Smooth muscle cell of the brain vasculature (primary cell): ENCODE data around the gene TOPBP1.

ENCODE experiments used
- DNase-seq: peaks from one replicate; pipeline ENCODE4 v3.0.0-alpha.2; 2012; ENCODE audit warnings: low read depth, low spot score

Gene TOPBP1

GRCh38 chr3:133608388-133608787 is 53.4 kb downstream of the TOPBP1 start:
- no peak for DNase-seq

DNA sequence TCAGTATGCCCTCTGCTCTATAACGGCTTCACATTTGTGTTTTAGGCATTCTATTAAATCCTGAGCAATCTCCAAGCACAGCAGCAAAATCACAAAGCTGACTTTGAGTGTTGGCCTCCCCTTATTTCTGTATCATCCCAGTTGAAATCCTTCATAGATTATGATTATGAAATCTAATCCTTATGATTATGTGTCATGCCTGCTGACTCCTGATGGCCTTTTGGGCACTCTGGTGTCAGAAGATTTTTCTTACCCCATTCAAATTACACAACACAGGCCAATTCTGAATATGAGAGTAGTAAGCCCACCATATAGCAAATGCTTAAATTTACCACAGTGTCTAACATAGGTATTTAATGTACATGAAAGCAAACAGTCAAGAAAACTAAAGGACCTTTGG is 53.9 kb downstream of the TOPBP1 start:
- no peak for DNase-seq

DNA sequence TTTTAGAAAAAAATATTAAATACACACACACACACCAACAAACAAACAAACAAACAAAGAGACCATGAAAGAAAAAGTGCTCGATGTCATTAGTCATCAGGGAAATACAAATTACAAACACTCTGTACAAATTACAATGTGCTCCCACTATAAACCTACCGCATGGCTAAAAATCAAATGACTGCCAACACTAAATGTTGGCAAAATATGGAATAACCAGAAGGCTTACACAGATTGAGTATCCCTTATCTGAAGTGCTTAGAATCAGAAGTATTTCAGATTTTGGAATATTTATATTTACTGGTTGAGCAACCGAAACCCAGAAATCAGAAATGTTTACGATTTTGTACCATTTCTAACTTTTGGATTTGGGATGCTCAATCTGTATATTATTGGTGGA is 54.8 kb downstream of the TOPBP1 start:
- no peak for DNase-seq

- DNase-seq, result no peak
Observed at GRCh38 chr3:133606342-133606741, 55.4 kb downstream of the TOPBP1 start.

DNA sequence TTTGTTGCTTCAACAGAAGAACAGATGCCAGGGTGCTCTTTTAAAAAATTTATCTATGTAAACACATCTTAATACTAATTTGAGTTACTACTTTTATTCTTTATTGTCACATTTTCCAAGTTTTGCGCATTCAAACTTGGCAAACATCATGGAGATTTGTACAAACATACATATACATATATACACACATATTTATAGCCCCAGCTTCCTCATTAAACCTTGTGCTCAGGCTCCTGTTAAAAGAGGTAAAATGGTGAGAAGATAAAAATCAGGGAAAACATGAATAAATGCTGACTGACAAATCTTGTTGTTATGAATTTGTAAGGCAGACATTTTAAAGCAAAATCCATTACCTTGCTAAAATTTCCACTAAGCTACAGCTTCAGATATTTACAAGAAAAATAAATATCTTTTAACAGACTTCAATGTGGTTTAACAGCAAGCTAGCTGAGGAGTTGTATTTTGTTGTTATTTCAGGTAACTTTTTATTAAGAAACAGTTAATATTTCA is 61.1 kb downstream of the TOPBP1 start:
- DNase-seq, result no peak

GRCh38 chr3:133599280-133599679 is 62.5 kb downstream of the TOPBP1 start:
- DNase-seq, result no peak

DNA sequence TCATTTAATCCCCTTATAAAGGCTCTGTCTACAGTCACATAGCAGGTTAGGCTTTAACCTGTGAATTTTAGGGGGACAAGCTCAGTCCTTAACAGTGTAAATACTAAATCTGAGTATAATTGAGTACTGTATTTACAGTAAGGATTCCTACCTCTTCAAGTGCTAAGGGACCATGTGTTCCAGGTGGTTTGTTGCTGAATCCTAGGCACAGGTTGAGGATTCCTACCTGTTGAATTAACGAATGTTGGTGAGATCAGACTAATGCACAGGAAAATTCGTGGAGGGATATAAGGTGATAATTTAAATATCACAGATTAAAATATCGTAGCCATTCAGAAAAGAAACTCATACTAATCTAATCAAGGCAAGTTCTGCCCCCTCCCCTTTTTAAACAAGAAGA is 63.3 kb downstream of the TOPBP1 start:
- no peak for DNase-seq

DNA sequence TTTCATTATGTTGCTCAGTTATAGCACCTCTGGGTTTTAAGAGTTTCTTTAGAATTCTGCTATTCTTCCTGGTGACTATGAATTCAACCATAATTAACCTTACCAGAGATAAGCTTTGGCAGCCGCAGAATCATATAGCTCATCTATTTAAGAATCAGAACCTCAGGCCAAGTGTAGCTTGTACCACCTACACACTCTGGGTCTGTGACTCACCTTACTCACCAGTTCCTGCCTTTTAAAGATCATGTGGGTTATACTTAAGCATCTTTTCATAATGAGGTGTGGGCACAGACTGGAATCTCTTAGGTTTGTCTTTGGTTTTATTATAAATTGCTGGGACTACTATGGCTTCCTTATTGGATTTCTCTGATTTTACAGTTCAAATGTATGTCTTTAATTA is 66.4 kb downstream of the TOPBP1 start:
- no peak for DNase-seq

- no peak for DNase-seq
Observed at GRCh38 chr3:133593243-133593642, 68.5 kb downstream of the TOPBP1 start.

DNA sequence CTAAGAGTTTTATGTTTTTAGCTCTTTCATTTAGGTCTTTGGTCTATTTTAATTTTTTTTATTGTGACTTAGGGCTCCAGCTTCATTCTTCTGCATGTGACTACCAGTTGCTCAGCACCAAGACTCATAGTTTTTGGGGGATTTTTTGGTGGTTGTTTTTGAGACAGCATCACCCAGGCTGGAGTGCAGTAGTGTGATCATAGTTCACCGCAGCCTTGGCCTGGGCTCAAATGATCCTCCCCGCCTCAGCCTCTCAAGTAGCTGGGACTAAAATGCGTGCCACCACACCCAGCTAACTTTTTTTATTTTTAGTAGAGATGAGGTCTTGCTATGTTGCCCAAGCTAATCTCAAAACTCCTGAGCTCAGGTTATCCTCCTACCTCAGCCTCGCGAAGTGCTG is 68.9 kb downstream of the TOPBP1 start:
- DNase-seq, result no peak

DNA sequence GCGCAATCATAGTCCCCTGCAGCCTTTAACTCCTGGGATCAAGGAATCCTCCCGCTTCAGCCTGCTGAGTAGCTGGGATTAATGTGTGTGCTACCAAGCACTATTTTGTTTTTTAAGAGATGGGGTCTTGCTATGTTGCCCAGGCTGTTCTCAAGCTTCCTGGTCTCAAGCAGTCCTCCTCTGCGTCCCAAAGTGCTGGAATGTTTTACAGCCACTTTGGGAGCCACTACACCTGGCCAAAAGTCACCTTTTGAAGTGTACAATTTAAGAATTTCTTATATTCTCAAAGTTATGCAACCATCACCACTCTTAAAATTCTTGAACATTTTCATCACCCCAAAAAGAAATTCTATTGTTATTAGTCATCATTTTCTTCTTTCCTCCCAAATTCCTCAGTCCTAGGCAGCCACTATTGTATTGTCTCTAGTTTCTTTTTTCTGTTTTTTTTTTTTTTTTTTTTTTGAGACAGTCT is 70.4 kb downstream of the TOPBP1 start:
- no peak for DNase-seq

DNA sequence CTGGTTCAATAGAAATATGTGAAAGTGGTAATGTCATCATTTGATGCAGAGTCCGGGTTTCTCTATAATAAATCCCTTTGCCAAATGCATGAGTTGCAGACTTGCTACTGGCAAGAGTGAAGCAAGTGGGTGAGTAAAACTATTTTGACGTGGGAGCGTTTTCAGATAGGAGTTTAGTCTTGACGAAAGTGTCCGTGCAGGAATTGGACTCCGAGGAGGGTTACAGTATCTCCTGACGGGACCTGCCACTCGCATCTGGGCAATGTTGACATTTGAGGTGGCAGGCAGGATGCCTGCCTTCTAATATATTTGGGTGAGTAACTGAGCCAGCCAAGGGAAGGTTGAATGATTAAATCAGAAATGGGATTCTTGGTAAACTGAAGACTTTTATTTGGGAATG is 72.2 kb downstream of the TOPBP1 start:
- DNase-seq, result no peak

GRCh38 chr3:133588784-133589465 is 72.8 kb downstream of the TOPBP1 start:
- DNase-seq, result no peak

- no peak for DNase-seq
Observed at GRCh38 chr3:133588035-133588434, 73.7 kb downstream of the TOPBP1 start.

- DNase-seq, result no peak
Observed at GRCh38 chr3:133583396-133583795, 78.3 kb downstream of the TOPBP1 start.

DNA sequence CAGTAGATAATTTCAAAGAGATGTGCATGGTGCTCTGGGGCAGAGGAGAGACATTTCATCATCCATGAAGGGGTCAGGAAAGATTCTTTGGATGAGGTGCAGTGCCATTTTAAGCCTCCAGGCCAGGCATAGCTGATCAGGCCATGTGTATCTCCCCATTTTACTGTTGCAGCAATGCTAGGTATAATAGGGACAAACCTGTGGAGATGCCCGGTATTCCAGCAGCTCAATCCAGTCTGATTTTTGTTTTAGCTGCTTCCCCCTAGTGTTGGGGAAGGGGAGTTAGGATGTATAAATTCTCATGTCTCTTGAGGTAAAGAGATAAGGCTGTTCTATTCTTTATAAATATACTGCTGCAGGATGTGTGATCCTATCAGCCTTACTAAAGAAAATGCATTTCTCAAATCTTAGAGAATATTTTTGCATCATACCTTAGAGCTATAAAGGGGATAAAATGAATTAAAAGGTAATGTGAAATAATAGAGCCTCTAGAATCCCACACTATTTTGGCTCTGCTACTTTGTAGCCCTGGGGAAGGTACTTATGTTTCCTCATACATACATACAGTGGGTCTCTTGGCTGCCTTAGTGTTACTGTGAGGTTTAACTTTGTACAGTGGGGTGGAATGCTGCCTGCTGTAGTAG is 83.1 kb downstream of the TOPBP1 start:
- DNase-seq, result no peak

GRCh38 chr3:133576169-133576568 is 85.6 kb downstream of the TOPBP1 start:
- DNase-seq, result no peak

GRCh38 chr3:133575086-133575485 is 86.7 kb downstream of the TOPBP1 start:
- no peak for DNase-seq

DNA sequence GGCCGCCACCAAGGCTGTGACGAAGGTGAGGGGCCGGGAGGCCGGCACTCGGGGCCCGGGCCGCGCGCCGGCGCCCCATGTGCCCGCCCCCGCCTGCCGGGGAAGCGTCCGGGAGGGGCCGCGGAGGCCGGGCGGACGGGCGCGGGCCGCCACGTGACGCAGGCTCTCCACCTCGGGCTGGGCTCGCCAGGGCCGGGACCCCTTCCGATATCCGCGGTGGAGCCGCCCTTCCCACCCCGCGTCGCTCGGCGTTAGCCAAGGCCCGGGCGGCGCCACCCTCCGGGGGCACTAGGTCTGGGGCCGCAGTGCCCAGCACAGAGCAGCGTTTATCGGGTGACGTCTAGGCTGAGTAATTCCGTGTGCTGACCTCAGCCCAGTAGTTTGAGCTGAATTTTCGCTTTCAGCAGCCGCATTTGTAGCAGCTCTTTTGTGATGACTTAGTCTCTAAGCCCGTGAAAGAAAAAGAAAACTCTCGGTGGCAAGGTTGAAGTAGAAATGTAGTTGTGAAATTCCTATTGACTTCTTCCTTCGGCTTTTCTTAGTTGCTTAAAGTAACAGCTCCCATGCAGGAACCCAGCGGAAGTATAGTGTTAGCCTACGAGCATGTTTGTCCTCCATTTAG is 87.4 kb downstream of the TOPBP1 start:
- DNase-seq, result no peak

DNA sequence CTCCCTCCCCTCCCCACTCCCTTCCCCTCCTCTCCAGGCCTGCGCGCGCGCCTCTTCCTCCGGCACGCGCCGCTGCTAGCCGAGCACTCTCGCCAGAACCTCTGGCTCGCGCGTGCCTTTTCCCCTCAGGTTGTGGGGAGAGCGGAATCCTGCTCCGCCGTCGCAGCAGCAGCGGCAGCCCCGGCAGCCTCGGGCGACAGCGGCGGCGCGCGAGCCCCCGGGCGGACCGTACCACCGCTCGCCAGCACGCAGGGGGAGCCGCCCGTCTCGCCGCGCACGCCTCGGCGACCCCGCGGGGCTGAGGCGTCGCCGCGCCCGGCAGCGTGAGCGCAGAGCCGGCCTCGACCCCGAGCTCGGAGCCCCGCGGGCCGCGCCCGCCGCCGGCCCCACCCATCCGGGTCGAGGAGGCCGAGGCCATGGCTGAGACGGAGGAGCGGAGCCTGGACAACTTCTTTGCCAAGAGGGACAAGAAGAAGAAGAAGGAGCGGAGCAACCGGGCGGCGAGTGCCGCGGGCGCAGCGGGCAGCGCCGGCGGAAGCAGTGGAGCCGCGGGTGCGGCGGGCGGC is 88.0 kb downstream of the TOPBP1 start, which contains the start of gene CDV3:
TSS of gene CDV3 (plus strand) at position 58 of the 566 bp plus-strand sequence. CDS start at position 417, 359 bp downstream.
- no peak for DNase-seq

DNA sequence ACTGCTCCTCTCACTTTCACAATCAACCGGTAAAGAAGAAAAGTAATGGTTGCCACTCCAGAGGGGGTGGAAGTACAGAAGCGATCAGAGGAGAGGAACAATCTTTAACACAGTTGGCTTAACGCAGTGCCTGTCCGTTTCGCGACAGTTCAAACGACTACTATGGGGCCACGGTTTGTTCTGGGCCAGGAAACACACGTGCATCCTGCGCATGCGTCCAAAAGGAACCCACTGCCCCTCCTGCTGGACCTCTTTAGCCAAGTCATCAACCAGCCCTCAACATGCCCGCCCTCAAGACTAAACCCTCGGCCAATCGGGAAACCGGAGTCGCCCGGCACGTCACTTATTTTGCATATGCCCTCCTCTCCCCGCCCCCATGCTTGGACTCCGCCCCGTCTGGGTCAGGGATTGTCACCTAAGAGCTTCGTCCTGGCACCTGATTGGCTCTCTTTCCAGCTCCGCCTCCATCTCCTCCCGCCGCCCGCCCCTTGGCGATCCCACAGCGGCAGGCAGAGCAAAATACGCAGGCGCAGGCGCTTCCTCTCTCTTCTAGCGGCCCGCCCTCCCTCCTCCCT is 88.6 kb downstream of the TOPBP1 start:
- peak; percentile 100 for DNase-seq
